PC-9 (cell line): Measurements from ENCODE around the gene POLR2F. TPM values are rescaled to one million over a fixed set of nuclear protein-coding genes. Genes with fewer than 3 reads are reported as not detected.

ENCODE experiments used
- BruUV-seq: library from RNA; stranded (reverse); fragments of 400-500 nt; replicated peaks from 2 replicates; lab custom pipeline; 2021; lab: Mats Ljungman, UMichigan
- CTCF ChIA-PET: fragments of 300-600 bp; sonication (Branson Sonifier 250); formaldehyde crosslinking; loops from one replicate; lab custom pipeline; 2022; ENCODE audit warnings: antibody characterized with exemption; lab: Charles Lee
- POLR2A ChIA-PET: fragments of 300-600 bp; sonication (Branson Sonifier 250); formaldehyde crosslinking; loops from one replicate; lab custom pipeline; 2022; ENCODE audit warnings: antibody characterized with exemption; ENCODE audit not compliant: unreplicated experiment; lab: Charles Lee
- DNase-seq, 2 experiments: peaks; one replicate each; pipeline versions ENCODE4 v3.0.0 to v3.0.0-alpha.2; 2015 to 2022; ENCODE audit warnings: mixed read lengths in 1 of 2
- H2AFZ ChIP-seq: fragments of 200-600 bp; sonication (generic); 2 replicates; pipeline ENCODE4 v1.8.1; 2017; ENCODE audit warnings: antibody characterized with exemption
- H3F3A ChIP-seq: fragments of 200-600 bp; sonication (generic); 2 replicates; pipeline ENCODE4 v1.8.1; 2017; ENCODE audit warnings: antibody characterized with exemption, mild to moderate bottlenecking, low read depth; ENCODE audit not compliant: insufficient read depth
- H3K27ac ChIP-seq: fragments of 200-600 bp; sonication (generic); 2 replicates; pipeline ENCODE4 v1.6.1; 2016; ENCODE audit warnings: mixed run types
- H3K27me3 ChIP-seq: fragments of 200-600 bp; sonication (generic); 2 replicates; pipeline ENCODE4 v1.6.1; 2016; ENCODE audit warnings: low read depth, mixed run types; ENCODE audit not compliant: insufficient read depth
- H3K36me3 ChIP-seq: fragments of 200-600 bp; sonication (generic); 2 replicates; pipeline ENCODE4 v1.6.1; 2016; ENCODE audit warnings: low read depth, mixed run types
- H3K4me1 ChIP-seq: fragments of 200-600 bp; sonication (generic); replicated peaks from 2 replicates; pipeline ENCODE4 v1.6.1; 2016; ENCODE audit warnings: mixed run types; ENCODE audit not compliant: insufficient read depth
- H3K4me2 ChIP-seq: fragments of 200-600 bp; sonication (generic); 2 replicates; pipeline ENCODE4 v1.6.1; 2017; ENCODE audit warnings: mixed run types
- H3K4me3 ChIP-seq: fragments of 200-600 bp; sonication (generic); 2 replicates; pipeline ENCODE4 v1.6.1; 2016; ENCODE audit warnings: mixed run types
- H3K79me2 ChIP-seq: fragments of 200-600 bp; sonication (generic); 2 replicates; pipeline ENCODE4 v1.6.1; 2017; ENCODE audit warnings: low read depth, mixed run types
- H3K9me2 ChIP-seq: fragments of 200-600 bp; sonication (generic); 2 replicates; pipeline ENCODE4 v1.8.1; 2017; ENCODE audit warnings: mild to moderate bottlenecking; ENCODE audit not compliant: insufficient read depth
- H3K9me3 ChIP-seq: fragments of 200-600 bp; sonication (generic); 2 replicates; pipeline ENCODE4 v1.8.1; 2016; ENCODE audit warnings: low read depth; ENCODE audit not compliant: insufficient read depth
- H4K20me1 ChIP-seq: fragments of 200-600 bp; sonication (generic); 2 replicates; pipeline ENCODE4 v1.8.1; 2017; ENCODE audit not compliant: insufficient read depth
- CTCF ChIP-seq: fragments of 200-600 bp; sonication (generic); conservative IDR thresholded peaks from 2 replicates; pipeline ENCODE4 v1.6.1; 2017; ENCODE audit warnings: mixed run types, antibody characterized with exemption, mild to moderate bottlenecking, moderate library complexity
- EZH2 ChIP-seq: fragments of 200-600 bp; sonication (generic); IDR thresholded peaks from 2 replicates; pipeline ENCODE4 v1.8.0; 2017; ENCODE audit warnings: antibody characterized with exemption, low read depth
- intact Hi-C: fragments of 100-400 bp; cut with micrococcal nuclease; formaldehyde crosslinking; loops from one replicate; pipeline ENCODE4 v1.10.0; 2022; ENCODE audit not compliant: unreplicated experiment
- total RNA-seq: library from RNA; stranded (reverse); gene quantifications from 2 replicates; pipeline ENCODE4 v1.2.3, GENCODE V29; 2021

The POLR2F gene
- total RNA-seq, 1 experiment from 2014 or later = 180 TPM

- peaks cover 27% of the 10 kb centered on the region for H3K36me3 ChIP-seq
- H4K20me1 ChIP-seq = peaks cover 65% of the 10 kb centered on the region
- H3K9me2 ChIP-seq = no peaks in the 10 kb centered on the region
- BruUV-seq = no TSS peak
- no peak for DNase-seq
- no peaks in the 10 kb centered on the region for H3K4me1 ChIP-seq
- H3K79me2 ChIP-seq = no peaks in the 10 kb centered on the region
- no peak overlapping the region for H3K4me3 ChIP-seq
- H3K9me3 ChIP-seq = no peaks in the 10 kb centered on the region
- H3K27ac ChIP-seq = no peak overlapping the region
- no peaks in the 10 kb centered on the region for H3K27me3 ChIP-seq
- CTCF ChIA-PET = interaction anchor here (0.7 kb wide), 2 partner anchors 30 to 39 kb away, joined by 6 to 16 read pairs; no protein-coding TSS in a partner anchor
- H3K4me2 ChIP-seq = no peak overlapping the region
- POLR2A ChIA-PET = interaction anchor here (0.7 kb wide), 1 partner anchor 345 kb away, joined by 4 read pairs; no protein-coding TSS in a partner anchor
- intact Hi-C loops = no loop called here
- peaks cover 24% of the 10 kb centered on the region; the same call in 1 of the 2 replicates for H3F3A ChIP-seq
- TF ChIP-seq EZH2 = no peak
- no peak for TF ChIP-seq CTCF
- H2AFZ ChIP-seq = no peak overlapping the region
These were observed 27.1 kb upstream of the POLR2F start for GRCh38 chr22:37926358-37926757.

GRCh38 chr22:37926771-37927636 lies 26.5 kb upstream of the POLR2F start:
- H3K27me3 ChIP-seq = no peaks in the 10 kb centered on the region
- ChIA-PET POLR2A (interaction anchor here (0.7 kb wide), 1 partner anchor 345 kb away, joined by 4 read pairs; no protein-coding TSS in a partner anchor), CTCF (interaction anchor here (0.7 kb wide), 2 partner anchors 31 to 40 kb away, joined by 6 to 16 read pairs; no protein-coding TSS in a partner anchor)
- no TSS peak for BruUV-seq
- no peaks in the 10 kb centered on the region for H3K9me2 ChIP-seq
- no peaks in the 10 kb centered on the region for H3K79me2 ChIP-seq
- TF ChIP-seq EZH2 (no peak), CTCF (no peak)
- H3K36me3 ChIP-seq = peaks cover 29% of the 10 kb centered on the region; the same call in 1 of the 2 replicates
- no peak overlapping the region for H3K4me3 ChIP-seq
- H3F3A ChIP-seq = peaks cover 24% of the 10 kb centered on the region
- H3K27ac ChIP-seq = no peak overlapping the region
- DNase-seq = no peak
- H2AFZ ChIP-seq = no peak overlapping the region
- no peaks in the 10 kb centered on the region for H3K9me3 ChIP-seq
- H3K4me2 ChIP-seq = no peak overlapping the region
- H4K20me1 ChIP-seq = peaks cover 66% of the 10 kb centered on the region
- no peaks in the 10 kb centered on the region for H3K4me1 ChIP-seq
- intact Hi-C loops = no loop called here

GRCh38 chr22:37927637-37927936 lies 25.9 kb upstream of the POLR2F start:
- ChIA-PET POLR2A (no interaction called here), CTCF (no interaction called here)
- no TSS peak for BruUV-seq
- intact Hi-C loops = no loop called here
- Histone ChIP-seq H3K27me3 (no peaks in the 10 kb centered on the region), H3K9me3 (no peaks in the 10 kb centered on the region), H3K4me3 (no peak overlapping the region), H4K20me1 (peaks cover 69% of the 10 kb centered on the region), H3K36me3 (peaks cover 29% of the 10 kb centered on the region; the same call in 1 of the 2 replicates), H3K79me2 (no peaks in the 10 kb centered on the region), H3K4me1 (peaks cover under 1% of the 10 kb centered on the region; the same call in 1 of the 2 replicates), H3K4me2 (no peak overlapping the region), H2AFZ (no peak overlapping the region), H3K27ac (no peak overlapping the region), H3K9me2 (no peaks in the 10 kb centered on the region), H3F3A (peaks cover 29% of the 10 kb centered on the region)
- no peak for DNase-seq
- TF ChIP-seq EZH2 (no peak), CTCF (no peak)
